GM19043 (cell line): ENCODE results near the gene CAND2.
"Not testable (repeated sequence)": the region's sequence is repeated elsewhere in the genome, so short reads cannot be mapped to it uniquely, and the experiment has no call there.

ENCODE experiments used
- ATAC-seq: cut with Tn5 transposase; IDR thresholded peaks from one replicate; pipeline ENCODE4 v1.9.1; 2021; ENCODE audit warnings: low read depth; ENCODE audit not compliant: unreplicated experiment

Gene CAND2

GRCh38 chr3:12845811-12846210 is 49.3 kb downstream of the CAND2 start:
- ATAC-seq, result no peak

DNA sequence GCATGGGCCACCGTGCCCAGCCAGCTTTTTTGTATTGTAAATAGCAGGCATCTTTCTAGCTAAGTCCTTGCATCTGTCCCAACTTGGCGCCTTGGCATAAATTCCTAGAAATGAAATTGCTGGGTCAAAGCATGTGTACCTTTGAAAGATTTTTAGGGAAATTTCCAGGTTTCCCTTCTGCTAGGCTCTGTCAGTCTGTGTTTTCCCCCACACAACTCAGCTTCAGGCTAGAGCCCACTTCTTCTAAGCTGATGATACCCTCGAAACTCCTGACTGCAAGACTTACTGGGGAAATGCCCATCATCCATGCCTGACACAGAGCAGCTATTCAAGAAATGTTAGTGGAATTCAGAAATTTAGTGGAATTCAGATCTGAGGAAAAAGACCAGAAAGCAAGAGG is 55.7 kb downstream of the CAND2 start:
- ATAC-seq, result no peak

- ATAC-seq, result not testable (repeated sequence)
These were observed 57.4 kb downstream of the CAND2 start for GRCh38 chr3:12853847-12854246.

DNA sequence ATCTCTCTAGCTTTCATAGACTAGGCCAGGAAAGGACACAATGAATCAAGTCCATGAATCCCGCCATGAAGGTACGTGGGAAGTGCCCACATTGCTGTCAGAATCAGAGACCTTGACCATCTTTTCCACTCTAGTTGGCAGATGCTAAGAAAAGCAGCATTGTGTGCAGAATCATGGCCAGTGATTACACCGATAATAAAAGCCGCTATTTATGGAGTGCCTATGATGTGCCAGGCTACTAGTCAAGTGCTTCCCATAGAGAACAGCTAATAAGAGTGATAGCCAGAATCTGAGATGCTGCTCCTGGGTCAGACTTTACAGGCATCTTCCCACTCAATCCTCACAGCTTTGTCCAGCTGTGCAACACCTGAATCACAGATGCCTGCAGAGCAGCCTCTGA is 58.1 kb downstream of the CAND2 start:
- ATAC-seq, result no peak

GRCh38 chr3:12856626-12857025 is 60.1 kb downstream of the CAND2 start:
- no peak for ATAC-seq

GRCh38 chr3:12859840-12860239 is 63.4 kb downstream of the CAND2 start:
- ATAC-seq, result no peak

DNA sequence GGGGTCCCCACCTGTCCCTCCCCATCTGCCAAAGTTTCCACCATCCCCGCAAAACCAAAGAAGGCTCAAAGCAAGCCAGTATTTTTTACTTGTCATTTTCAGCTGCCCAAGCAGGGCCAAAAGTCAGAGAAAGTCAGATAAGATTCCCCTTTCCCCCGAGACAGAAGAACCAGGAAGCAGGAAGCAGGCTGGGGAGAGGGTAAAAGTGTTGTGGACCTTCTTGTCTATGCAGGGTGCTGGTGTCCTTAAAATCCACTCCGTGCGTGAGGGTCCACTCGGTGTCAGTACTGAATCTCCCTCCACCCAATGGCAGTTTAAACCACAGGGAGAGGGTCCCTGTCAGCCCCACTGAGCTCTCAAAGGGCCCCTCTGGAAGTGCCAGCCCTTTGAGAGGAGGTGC is 65.1 kb downstream of the CAND2 start:
- ATAC-seq, result no peak

GRCh38 chr3:12862387-12862786 is 65.9 kb downstream of the CAND2 start:
- no peak for ATAC-seq

- ATAC-seq, result no peak
These were observed 68.8 kb downstream of the CAND2 start for GRCh38 chr3:12865271-12865670.

- ATAC-seq, result no peak
These were observed 70.4 kb downstream of the CAND2 start for GRCh38 chr3:12866836-12867235.

DNA sequence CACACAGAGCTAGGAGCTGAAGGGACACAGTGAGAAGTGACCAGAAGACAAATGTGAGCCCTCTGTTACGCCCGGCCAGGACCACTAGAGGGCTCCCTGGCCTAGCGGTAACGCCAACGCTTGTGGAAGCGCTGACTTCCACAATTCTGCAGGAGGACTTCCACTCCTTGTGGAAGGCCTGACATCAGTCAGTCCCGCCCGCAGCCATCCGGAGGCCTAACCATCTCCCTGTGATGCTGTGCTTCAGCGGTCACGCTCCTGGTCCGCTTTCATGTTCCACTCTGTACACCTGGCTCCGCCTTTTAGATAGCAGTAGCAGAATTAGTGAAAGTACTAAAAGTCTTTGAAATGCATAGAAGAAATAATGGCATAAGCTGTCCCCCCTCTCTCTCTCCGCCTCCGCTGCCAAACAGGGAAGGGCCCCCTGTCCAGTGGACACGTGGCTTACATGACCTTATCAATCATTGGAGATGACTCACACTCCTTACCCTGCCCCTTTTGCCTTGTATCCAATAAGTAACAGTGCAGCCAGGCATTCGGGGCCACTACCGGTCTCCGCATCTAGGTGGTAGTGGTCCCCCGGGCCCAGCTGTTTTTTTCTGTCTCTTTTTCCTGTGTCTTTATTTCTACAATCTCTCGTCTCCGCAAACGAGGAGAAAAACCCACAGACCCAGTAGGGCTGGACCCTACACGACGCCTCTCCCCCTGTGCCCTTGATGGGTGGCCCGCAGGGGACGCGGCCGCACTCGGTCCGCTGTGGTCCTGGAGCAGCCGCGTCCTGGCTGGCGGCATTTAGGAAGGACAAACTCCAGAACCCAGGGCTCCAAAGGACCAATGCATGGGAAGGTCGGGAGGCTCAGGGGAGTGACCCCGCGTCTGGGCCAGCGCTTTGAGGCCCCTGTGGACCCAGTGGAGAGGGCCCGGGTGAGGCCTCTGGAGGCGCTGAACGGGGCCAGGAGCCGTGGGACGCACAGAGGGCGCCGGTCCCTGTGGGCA is 71.9 kb downstream of the CAND2 start:
- peak; percentile 33 for ATAC-seq

- ATAC-seq, result peak; percentile 54
These were observed 72.6 kb downstream of the CAND2 start for GRCh38 chr3:12869035-12869621.

GRCh38 chr3:12870942-12871341 is 74.5 kb downstream of the CAND2 start:
- ATAC-seq, result no peak

DNA sequence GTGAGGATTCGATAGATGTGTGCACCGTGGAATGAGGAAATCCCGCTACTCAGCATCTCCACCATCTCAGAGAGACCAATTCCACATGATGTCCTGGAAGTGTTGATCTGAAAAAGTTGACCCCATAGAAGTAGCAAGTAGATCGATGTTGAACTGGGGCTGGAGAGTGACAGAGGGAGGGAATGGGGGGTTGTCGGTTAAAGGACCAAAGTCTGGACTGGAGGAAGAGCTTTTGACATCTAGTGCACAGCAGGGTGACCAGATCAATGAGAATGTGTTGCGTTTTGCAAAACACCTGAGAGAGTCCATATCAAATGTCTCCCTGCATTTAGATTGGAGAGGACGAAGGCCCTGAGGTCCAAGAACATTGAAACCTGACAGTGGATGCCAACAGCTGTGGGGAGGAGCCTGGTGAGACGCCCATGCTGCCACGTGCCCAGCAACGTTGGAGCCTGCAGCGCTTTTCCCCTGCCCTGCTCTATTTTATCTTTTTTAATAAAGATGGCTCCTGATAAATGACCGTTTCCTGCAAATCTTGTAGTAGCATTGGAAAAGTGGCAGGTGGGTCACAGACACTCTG is 75.0 kb downstream of the CAND2 start:
- ATAC-seq, result no peak

- peak; percentile 68 for ATAC-seq
These were observed 79.7 kb downstream of the CAND2 start for GRCh38 chr3:12875857-12876836.

DNA sequence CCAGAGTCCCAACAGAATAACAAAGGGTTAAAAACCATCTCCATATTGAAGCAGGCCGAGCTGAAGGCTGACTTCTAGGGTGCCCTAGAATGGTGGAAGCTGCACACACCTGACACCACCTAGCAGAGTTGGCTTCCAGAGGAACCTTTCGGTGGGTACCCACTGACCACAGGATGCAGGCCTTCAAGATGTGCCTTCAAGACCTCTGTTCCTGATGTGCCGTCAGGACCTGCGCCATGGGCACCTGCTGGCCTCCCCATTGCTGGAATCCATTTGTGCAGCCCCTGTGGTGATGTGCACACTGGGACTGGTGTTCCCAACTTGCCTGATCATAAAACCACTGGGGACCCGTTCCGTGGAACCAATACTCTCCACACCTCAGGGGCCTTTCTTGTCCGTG is 80.6 kb downstream of the CAND2 start:
- ATAC-seq, result no peak

GRCh38 chr3:12878141-12878574 is 81.7 kb downstream of the CAND2 start:
- ATAC-seq, result no peak

DNA sequence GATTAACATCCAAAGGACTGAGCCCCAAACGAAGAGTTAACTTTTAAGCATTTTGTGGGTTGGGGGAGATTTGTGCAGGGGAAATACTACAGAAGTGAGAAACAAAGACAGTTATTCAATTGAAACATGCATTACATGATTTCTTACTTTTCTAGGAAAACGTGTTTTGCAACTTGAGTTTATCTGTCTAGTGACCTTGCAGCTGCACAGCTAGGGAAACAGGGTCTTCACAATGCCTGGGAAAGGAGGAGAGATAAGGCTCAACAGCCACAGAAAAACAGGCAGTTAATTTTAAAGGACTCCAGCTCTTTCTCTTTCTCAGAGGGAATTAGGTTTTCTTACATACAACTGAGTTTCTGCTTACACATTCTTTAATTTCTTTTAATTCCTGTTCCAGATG is 82.3 kb downstream of the CAND2 start:
- ATAC-seq, result not testable (repeated sequence)

DNA sequence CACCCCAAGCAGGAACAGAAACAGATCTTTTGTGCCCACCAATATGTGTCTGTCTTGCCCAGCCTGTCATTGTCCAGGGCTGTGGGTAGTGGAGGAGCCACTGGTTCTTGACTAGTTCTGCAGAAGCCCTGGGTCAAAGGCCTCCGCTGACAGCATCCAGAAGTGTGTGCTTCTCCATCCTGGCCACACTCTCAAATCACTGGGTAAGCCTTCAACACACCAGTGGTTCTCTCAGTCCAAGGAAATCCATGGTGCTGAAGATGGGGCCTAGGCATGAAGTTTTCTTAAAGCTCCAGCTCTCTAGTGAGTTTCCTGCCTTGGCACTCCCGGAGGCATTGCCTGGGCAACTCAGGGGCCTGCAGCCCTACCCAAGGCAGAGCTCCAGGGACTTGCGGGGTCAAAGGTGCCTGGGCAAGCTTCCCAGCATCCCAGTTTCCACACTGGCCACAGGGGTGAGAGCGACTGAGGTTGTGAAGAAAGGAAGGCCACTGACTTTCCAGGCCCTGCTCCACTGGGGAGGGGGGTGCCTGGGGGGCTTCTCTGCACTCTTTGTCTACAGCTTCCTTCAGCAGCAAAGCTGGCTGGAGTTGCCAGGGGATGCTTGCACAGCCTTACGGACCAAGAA is 82.8 kb downstream of the CAND2 start:
- no peak for ATAC-seq

DNA sequence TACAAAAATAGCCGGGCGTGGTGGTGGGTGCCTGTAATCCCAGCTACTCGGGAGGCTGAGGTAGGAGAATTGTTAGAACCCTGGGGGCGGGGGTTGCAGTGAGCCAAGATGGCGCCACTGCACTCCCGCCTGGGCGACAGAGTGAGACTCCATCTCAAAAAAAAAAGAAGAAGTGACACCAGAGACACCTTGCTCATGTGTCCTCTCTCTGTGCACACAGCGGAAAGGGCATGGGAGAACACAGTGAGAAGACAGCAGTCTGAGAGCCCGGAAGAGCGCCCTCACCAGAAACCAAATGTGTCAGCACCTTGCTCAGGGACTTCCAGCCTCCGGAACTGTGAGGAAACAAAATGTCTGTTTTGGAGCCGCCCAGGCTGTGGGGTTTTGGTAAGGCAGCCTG is 85.4 kb downstream of the CAND2 start:
- peak; percentile 47 for ATAC-seq
